GM23338 (cell line): Measurements from ENCODE around the gene GHR. TPM values are rescaled to one million over a fixed set of nuclear protein-coding genes. Genes with fewer than 3 reads are reported as not detected.

Experiments
- ATAC-seq: fragments of 200-7000 bp; cut with Tn5 transposase; 3 replicates; pipeline ENCODE4 v1.9.1; 2020
- DNase-seq: peaks from one replicate; pipeline ENCODE4 v3.0.0-alpha.2; 2015; ENCODE audit warnings: low spot score
- H2AFZ ChIP-seq: fragments of 200-600 bp; sonication (generic); 2 replicates; pipeline ENCODE4 v1.8.0; 2016; ENCODE audit warnings: antibody characterized with exemption, mild to moderate bottlenecking, moderate library complexity
- H3F3A ChIP-seq: fragments of 200-600 bp; sonication (generic); replicated peaks from 2 replicates; pipeline ENCODE4 v1.8.0; 2017; ENCODE audit warnings: antibody characterized with exemption, mixed run types, low read depth
- H3K27ac ChIP-seq: fragments of 200-600 bp; sonication (generic); 2 replicates; pipeline ENCODE4 v1.6.1; 2016; ENCODE audit warnings: low read depth
- H3K27me3 ChIP-seq: fragments of 200-600 bp; sonication (generic); 2 replicates; pipeline ENCODE4 v1.8.0; 2016; ENCODE audit warnings: mild to moderate bottlenecking, mixed run types, moderate library complexity; ENCODE audit not compliant: insufficient read depth
- H3K36me3 ChIP-seq: fragments of 200-600 bp; sonication (generic); 2 replicates; pipeline ENCODE4 v1.8.0; 2016; ENCODE audit warnings: mild to moderate bottlenecking; ENCODE audit not compliant: insufficient read depth
- H3K4me1 ChIP-seq: fragments of 200-600 bp; sonication (generic); 2 replicates; pipeline ENCODE4 v1.8.0; 2016; ENCODE audit warnings: mild to moderate bottlenecking, moderate library complexity; ENCODE audit not compliant: insufficient read depth
- H3K4me2 ChIP-seq: fragments of 200-600 bp; sonication (generic); 2 replicates; pipeline ENCODE4 v1.7.1; 2017; ENCODE audit warnings: mixed run types
- H3K4me3 ChIP-seq: fragments of 200-600 bp; sonication (generic); 2 replicates; pipeline ENCODE4 v1.6.1; 2016; ENCODE audit warnings: mixed run types
- H3K79me2 ChIP-seq: fragments of 200-600 bp; sonication (generic); replicated peaks from 2 replicates; pipeline ENCODE4 v1.8.0; 2017; ENCODE audit warnings: mild to moderate bottlenecking; ENCODE audit not compliant: insufficient read depth
- H3K9me2 ChIP-seq: fragments of 200-600 bp; sonication (generic); 2 replicates; pipeline ENCODE4 v1.8.0; 2017; ENCODE audit not compliant: insufficient read depth
- H4K20me1 ChIP-seq: fragments of 200-600 bp; sonication (generic); replicated peaks from 2 replicates; pipeline ENCODE4 v1.8.0; 2017; ENCODE audit warnings: mild to moderate bottlenecking; ENCODE audit not compliant: insufficient read depth
- H3K27ac Mint-ChIP-seq: 2 replicates; pipeline ENCODE4 v1.8.0; 2020; ENCODE audit warnings: inconsistent platforms, mild to moderate bottlenecking, moderate library complexity, mixed read lengths
- H3K27me3 Mint-ChIP-seq: 3 replicates; pipeline ENCODE4 v1.8.0; 2022; ENCODE audit warnings: low read depth, mild to moderate bottlenecking, moderate library complexity, mixed read lengths, inconsistent platforms; ENCODE audit not compliant: insufficient read depth, poor library complexity
- H3K36me3 Mint-ChIP-seq: 3 replicates; pipeline ENCODE4 v1.8.0; 2021; ENCODE audit warnings: low read depth, mild to moderate bottlenecking, inconsistent platforms, moderate library complexity, mixed read lengths
- H3K4me1 Mint-ChIP-seq: 3 replicates; pipeline ENCODE4 v1.8.0; 2020; ENCODE audit warnings: mild to moderate bottlenecking, inconsistent platforms, mixed read lengths
- H3K4me3 Mint-ChIP-seq: 3 replicates; pipeline ENCODE4 v1.8.0; 2021; ENCODE audit warnings: moderate library complexity, mild to moderate bottlenecking, inconsistent platforms, mixed read lengths
- H3K9me3 Mint-ChIP-seq: 3 replicates; pipeline ENCODE4 v1.8.0; 2020; ENCODE audit warnings: moderate library complexity, mild to moderate bottlenecking, inconsistent platforms, mixed read lengths
- CREB1 ChIP-seq: fragments of 250-450 bp; sonication (Bioruptor Pico); IDR thresholded peaks from 2 replicates; pipeline ENCODE4 v1.5.0; 2020; ENCODE audit warnings: low read depth, mild to moderate bottlenecking, moderate library complexity
- CTCF ChIP-seq, 2 experiments: fragments of 200-600 bp in 1 of 2; sonication (generic) in 1 of 2; conservative IDR thresholded peaks; 2 replicates each; pipeline versions ENCODE4 v1.5.1 to v1.6.1; 2016 to 2017; ENCODE audit warnings: antibody characterized with exemption in 2 of 2, low read depth in 2 of 2, mild to moderate bottlenecking in 2 of 2, moderate library complexity in 1 of 2
- EZH2phosphoT487 ChIP-seq: fragments of 200-600 bp; sonication (generic); IDR thresholded peaks from one replicate; pipeline ENCODE4 v1.8.1; 2018; ENCODE audit warnings: antibody characterized with exemption; ENCODE audit not compliant: unreplicated experiment
- JUNB ChIP-seq: IDR thresholded peaks from one replicate; pipeline ENCODE4 v1.6.1; 2016; ENCODE audit warnings: antibody characterized with exemption; ENCODE audit not compliant: unreplicated experiment
- NANOG ChIP-seq: IDR thresholded peaks from 2 replicates; pipeline ENCODE4 v1.6.1; 2016; ENCODE audit warnings: antibody characterized with exemption, borderline replicate concordance
- POLR2AphosphoS5 ChIP-seq: IDR thresholded peaks from 2 replicates; pipeline ENCODE4 v1.6.1; 2016; ENCODE audit warnings: antibody characterized with exemption, low read depth
- STAT1 ChIP-seq: IDR thresholded peaks from one replicate; pipeline ENCODE4 v1.6.1; 2016; ENCODE audit warnings: antibody characterized with exemption; ENCODE audit not compliant: unreplicated experiment
- ZNF114 ChIP-seq: fragments of 250-450 bp; sonication (Bioruptor Pico); IDR thresholded peaks from 2 replicates; pipeline ENCODE4 v1.5.0; 2020; ENCODE audit warnings: mild to moderate bottlenecking, moderate library complexity
- ZNF331 ChIP-seq: fragments of 250-450 bp; sonication (Bioruptor Pico); IDR thresholded peaks from 2 replicates; pipeline ENCODE4 v1.5.0; 2020; ENCODE audit warnings: low read depth, mild to moderate bottlenecking, moderate library complexity
- polyA plus RNA-seq: library from polyadenylated mRNA; unstranded; fragments of >200 nt; fragmentation: Nextera tagmentation; extraction: Ambion mirVana; gene quantifications from 2 replicates; pipeline ENCODE4 v1.2.1, GENCODE V29; 2016
- total RNA-seq: library from RNA; depleted of rRNA; stranded (reverse); fragments of >200 nt; shearing (Covaris generic); gene quantifications from 2 replicates; pipeline ENCODE4 v1.2.3, GENCODE V29; 2014
- TF ChIP-seq, protein P1 (sequence below): IDR thresholded peaks from 2 replicates; pipeline ENCODE4 v1.6.1; 2016; ENCODE audit warnings: antibody characterized with exemption
- TF ChIP-seq, protein P2 (sequence below): IDR thresholded peaks from one replicate; pipeline ENCODE4 v1.6.1; 2018; ENCODE audit warnings: antibody characterized with exemption; ENCODE audit not compliant: unreplicated experiment
- TF ChIP-seq, protein P3 (sequence below): fragments of 250-450 bp; sonication (Bioruptor Pico); IDR thresholded peaks from 2 replicates; pipeline ENCODE4 v1.5.0; 2020; ENCODE audit warnings: mild to moderate bottlenecking, moderate library complexity

GHR gene
- total and polyA plus RNA-seq, 2 experiments from 2014 or later: 0.21 to 1.9 TPM

DNA sequence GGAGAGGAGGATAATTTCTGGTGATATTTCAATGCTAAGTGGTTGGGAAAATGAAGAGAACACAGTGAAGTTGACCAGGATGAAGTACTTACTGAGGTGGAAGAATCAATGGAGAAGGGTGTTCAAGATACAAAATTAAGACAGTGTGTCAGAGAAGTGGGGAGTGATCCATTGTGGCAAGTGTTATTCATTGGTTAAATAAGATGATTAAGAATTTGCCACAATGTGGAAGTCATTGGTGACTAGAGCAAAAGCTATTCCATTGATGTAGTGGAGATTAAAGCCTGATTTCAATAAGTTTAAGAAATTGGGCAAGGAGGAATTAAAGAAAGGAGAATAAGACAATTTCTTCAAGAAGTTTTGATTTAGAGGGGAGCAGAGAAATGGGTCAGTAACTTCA is 118.9 kb downstream of the GHR start (continued):
- TF ChIP-seq CREB1 (CRISPR knock-in tag) (no peak), POLR2AphosphoS5 (no peak), JUNB (no peak), ZNF114 (CRISPR knock-in tag) (no peak), NANOG (no peak), STAT1 (no peak), EZH2phosphoT487 (no peak), ZNF331 (no peak), CTCF (conservative IDR thresholded peaks at IDR 0.05; ENCODE audit: low read depth in 2 of 2) (no peak)
- TF ChIP-seq, protein P1, sequence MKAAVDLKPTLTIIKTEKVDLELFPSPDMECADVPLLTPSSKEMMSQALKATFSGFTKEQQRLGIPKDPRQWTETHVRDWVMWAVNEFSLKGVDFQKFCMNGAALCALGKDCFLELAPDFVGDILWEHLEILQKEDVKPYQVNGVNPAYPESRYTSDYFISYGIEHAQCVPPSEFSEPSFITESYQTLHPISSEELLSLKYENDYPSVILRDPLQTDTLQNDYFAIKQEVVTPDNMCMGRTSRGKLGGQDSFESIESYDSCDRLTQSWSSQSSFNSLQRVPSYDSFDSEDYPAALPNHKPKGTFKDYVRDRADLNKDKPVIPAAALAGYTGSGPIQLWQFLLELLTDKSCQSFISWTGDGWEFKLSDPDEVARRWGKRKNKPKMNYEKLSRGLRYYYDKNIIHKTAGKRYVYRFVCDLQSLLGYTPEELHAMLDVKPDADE: no peak
- TF ChIP-seq, protein P2, sequence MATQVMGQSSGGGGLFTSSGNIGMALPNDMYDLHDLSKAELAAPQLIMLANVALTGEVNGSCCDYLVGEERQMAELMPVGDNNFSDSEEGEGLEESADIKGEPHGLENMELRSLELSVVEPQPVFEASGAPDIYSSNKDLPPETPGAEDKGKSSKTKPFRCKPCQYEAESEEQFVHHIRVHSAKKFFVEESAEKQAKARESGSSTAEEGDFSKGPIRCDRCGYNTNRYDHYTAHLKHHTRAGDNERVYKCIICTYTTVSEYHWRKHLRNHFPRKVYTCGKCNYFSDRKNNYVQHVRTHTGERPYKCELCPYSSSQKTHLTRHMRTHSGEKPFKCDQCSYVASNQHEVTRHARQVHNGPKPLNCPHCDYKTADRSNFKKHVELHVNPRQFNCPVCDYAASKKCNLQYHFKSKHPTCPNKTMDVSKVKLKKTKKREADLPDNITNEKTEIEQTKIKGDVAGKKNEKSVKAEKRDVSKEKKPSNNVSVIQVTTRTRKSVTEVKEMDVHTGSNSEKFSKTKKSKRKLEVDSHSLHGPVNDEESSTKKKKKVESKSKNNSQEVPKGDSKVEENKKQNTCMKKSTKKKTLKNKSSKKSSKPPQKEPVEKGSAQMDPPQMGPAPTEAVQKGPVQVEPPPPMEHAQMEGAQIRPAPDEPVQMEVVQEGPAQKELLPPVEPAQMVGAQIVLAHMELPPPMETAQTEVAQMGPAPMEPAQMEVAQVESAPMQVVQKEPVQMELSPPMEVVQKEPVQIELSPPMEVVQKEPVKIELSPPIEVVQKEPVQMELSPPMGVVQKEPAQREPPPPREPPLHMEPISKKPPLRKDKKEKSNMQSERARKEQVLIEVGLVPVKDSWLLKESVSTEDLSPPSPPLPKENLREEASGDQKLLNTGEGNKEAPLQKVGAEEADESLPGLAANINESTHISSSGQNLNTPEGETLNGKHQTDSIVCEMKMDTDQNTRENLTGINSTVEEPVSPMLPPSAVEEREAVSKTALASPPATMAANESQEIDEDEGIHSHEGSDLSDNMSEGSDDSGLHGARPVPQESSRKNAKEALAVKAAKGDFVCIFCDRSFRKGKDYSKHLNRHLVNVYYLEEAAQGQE: no peak

DNA sequence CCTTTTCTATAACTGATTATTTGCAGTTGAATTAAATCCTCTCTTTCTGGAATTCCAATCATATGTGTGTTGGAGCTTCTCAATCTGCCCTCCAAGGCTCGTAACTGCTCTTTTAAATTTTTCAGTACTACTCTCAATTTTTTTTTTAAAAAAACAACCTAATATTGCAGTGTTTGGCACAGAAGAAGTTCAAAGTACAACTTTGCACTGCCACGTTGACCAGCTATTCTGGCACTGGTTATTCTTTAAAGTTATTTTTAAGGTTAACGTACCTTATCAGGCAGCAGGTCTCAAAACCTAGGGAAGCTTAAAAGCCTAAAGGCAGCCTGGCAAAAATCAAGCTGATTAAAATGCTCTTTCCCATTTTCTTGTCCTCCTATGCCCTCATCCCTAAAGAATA is 120.5 kb downstream of the GHR start:
- no peaks in the 10 kb centered on the region for H4K20me1 ChIP-seq
- Mint-ChIP-seq H3K4me1 (no peaks in the 10 kb centered on the region), H3K27me3 (no peaks in the 10 kb centered on the region), H3K36me3 (no peaks in the 10 kb centered on the region; the same call in 2 of the 3 replicates), H3K4me3 (no peak overlapping the region), H3K9me3 (peaks cover 28% of the 10 kb centered on the region), H3K27ac (no peak overlapping the region)
- no peaks in the 10 kb centered on the region for H3K4me1 ChIP-seq
- no peak overlapping the region for H3K4me3 ChIP-seq
- no peak overlapping the region for H3K27ac ChIP-seq
- no peak overlapping the region for H3K4me2 ChIP-seq
- H3F3A ChIP-seq: no peaks in the 10 kb centered on the region
- DNase-seq (no peak), ATAC-seq (no peak)
- H3K79me2 ChIP-seq: no peaks in the 10 kb centered on the region
- H3K36me3 ChIP-seq: no peaks in the 10 kb centered on the region
- H3K27me3 ChIP-seq: no peaks in the 10 kb centered on the region
- no peaks in the 10 kb centered on the region; the same call in 1 of the 2 replicates for H3K9me2 ChIP-seq
- H2AFZ ChIP-seq: no peak overlapping the region
- TF ChIP-seq JUNB: no peak
- TF ChIP-seq, protein P1: no peak
- TF ChIP-seq, protein P3, sequence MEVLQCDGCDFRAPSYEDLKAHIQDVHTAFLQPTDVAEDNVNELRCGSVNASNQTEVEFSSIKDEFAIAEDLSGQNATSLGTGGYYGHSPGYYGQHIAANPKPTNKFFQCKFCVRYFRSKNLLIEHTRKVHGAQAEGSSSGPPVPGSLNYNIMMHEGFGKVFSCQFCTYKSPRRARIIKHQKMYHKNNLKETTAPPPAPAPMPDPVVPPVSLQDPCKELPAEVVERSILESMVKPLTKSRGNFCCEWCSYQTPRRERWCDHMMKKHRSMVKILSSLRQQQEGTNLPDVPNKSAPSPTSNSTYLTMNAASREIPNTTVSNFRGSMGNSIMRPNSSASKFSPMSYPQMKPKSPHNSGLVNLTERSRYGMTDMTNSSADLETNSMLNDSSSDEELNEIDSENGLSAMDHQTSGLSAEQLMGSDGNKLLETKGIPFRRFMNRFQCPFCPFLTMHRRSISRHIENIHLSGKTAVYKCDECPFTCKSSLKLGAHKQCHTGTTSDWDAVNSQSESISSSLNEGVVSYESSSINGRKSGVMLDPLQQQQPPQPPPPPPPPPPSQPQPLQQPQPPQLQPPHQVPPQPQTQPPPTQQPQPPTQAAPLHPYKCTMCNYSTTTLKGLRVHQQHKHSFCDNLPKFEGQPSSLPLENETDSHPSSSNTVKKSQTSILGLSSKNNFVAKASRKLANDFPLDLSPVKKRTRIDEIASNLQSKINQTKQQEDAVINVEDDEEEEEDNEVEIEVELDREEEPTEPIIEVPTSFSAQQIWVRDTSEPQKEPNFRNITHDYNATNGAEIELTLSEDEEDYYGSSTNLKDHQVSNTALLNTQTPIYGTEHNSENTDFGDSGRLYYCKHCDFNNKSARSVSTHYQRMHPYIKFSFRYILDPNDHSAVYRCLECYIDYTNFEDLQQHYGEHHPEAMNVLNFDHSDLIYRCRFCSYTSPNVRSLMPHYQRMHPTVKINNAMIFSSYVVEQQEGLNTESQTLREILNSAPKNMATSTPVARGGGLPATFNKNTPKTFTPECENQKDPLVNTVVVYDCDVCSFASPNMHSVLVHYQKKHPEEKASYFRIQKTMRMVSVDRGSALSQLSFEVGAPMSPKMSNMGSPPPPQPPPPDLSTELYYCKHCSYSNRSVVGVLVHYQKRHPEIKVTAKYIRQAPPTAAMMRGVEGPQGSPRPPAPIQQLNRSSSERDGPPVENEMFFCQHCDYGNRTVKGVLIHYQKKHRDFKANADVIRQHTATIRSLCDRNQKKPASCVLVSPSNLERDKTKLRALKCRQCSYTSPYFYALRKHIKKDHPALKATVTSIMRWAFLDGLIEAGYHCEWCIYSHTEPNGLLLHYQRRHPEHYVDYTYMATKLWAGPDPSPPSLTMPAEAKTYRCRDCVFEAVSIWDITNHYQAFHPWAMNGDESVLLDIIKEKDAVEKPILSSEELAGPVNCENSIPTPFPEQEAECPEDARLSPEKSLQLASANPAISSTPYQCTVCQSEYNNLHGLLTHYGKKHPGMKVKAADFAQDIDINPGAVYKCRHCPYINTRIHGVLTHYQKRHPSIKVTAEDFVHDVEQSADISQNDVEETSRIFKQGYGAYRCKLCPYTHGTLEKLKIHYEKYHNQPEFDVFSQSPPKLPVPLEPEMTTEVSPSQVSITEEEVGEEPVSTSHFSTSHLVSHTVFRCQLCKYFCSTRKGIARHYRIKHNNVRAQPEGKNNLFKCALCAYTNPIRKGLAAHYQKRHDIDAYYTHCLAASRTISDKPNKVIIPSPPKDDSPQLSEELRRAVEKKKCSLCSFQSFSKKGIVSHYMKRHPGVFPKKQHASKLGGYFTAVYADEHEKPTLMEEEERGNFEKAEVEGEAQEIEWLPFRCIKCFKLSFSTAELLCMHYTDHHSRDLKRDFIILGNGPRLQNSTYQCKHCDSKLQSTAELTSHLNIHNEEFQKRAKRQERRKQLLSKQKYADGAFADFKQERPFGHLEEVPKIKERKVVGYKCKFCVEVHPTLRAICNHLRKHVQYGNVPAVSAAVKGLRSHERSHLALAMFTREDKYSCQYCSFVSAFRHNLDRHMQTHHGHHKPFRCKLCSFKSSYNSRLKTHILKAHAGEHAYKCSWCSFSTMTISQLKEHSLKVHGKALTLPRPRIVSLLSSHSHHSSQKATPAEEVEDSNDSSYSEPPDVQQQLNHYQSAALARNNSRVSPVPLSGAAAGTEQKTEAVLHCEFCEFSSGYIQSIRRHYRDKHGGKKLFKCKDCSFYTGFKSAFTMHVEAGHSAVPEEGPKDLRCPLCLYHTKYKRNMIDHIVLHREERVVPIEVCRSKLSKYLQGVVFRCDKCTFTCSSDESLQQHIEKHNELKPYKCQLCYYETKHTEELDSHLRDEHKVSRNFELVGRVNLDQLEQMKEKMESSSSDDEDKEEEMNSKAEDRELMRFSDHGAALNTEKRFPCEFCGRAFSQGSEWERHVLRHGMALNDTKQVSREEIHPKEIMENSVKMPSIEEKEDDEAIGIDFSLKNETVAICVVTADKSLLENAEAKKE (CRISPR knock-in tag): no peak
